Natural killer cell (primary cell): ENCODE data around the gene FAM180B. TPM values are rescaled to one million over a fixed set of nuclear protein-coding genes. Genes with fewer than 3 reads are reported as not detected.
"Not testable (repeated sequence)": the region's sequence is repeated elsewhere in the genome, so short reads cannot be mapped to it uniquely, and the experiment has no call there.

ENCODE experiments used
- ATAC-seq, 3 donors: fragments of 150-1000 bp in 2 of 3; fragments of 200-7000 bp in 1 of 3; cut with Tn5 transposase; 1 replicate in 1 of 3; 2 replicates in 2 of 3; pipeline ENCODE4 v1.10.0; 2021; ENCODE audit warnings: mild to moderate bottlenecking in 2 of 3, moderate library complexity in 2 of 3
- DNase-seq, 2 donors: peaks; one replicate each; pipeline versions ENCODE4 v3.0.0 to v3.0.0-alpha.2; 2013 to 2021; ENCODE audit warnings: mixed read lengths in 1 of 2
- H3K27ac ChIP-seq: one replicate; pipeline ENCODE4 v1.5.1; 2013; ENCODE audit warnings: mild to moderate bottlenecking, low read length
- H3K27me3 ChIP-seq: one replicate; pipeline ENCODE4 v1.6.1; 2013; ENCODE audit warnings: low read length; ENCODE audit not compliant: control insufficient read depth, insufficient read depth
- H3K36me3 ChIP-seq: one replicate; pipeline ENCODE4 v1.6.1; 2013; ENCODE audit warnings: low read length; ENCODE audit not compliant: control insufficient read depth, insufficient read depth
- H3K4me1 ChIP-seq: one replicate; pipeline ENCODE4 v1.6.1; 2013; ENCODE audit warnings: low read length; ENCODE audit not compliant: control insufficient read depth, insufficient read depth
- H3K4me3 ChIP-seq: one replicate; pipeline ENCODE4 v1.5.1; 2013; ENCODE audit warnings: low read length
- H3K9me3 ChIP-seq: one replicate; pipeline ENCODE4 v1.6.1; 2013; ENCODE audit warnings: low read length; ENCODE audit not compliant: control insufficient read depth, insufficient read depth
- H3K27ac Mint-ChIP-seq, 2 donors: one replicate each; pipeline ENCODE4 v1.8.0; 2022; ENCODE audit warnings: mild to moderate bottlenecking in 2 of 2, mixed read lengths in 2 of 2, moderate library complexity in 1 of 2
- H3K27me3 Mint-ChIP-seq, 2 donors: one replicate each; pipeline ENCODE4 v1.8.0; 2022; ENCODE audit warnings: low read depth in 2 of 2, mixed read lengths in 2 of 2
- H3K36me3 Mint-ChIP-seq: one replicate; pipeline ENCODE4 v1.8.0; 2022; ENCODE audit warnings: mixed read lengths
- H3K4me1 Mint-ChIP-seq, 2 donors: one replicate each; pipeline ENCODE4 v1.8.0; 2022; ENCODE audit warnings: mixed read lengths in 2 of 2
- H3K4me3 Mint-ChIP-seq: one replicate; pipeline ENCODE4 v1.8.0; 2022; ENCODE audit warnings: mild to moderate bottlenecking, moderate library complexity, mixed read lengths
- H3K9me3 Mint-ChIP-seq, 2 donors: one replicate each; pipeline ENCODE4 v1.8.0; 2022; ENCODE audit warnings: mixed read lengths in 2 of 2
- WGBS: methylation state at CpG from one replicate; pipeline ENCODE4 v1.1.7; 2013; ENCODE audit warnings: missing lambda C conversion rate; ENCODE audit not compliant: insufficient coverage; 5-methylcytosine and 5-hydroxymethylcytosine counted together
- intact Hi-C: fragments of 100-400 bp; cut with micrococcal nuclease; formaldehyde crosslinking; loops from one replicate; pipeline ENCODE4 v1.14.2; 2022
- total RNA-seq, 4 donors: library from RNA; stranded (reverse); fragments of 120-200 nt in 1 of 4; gene quantifications; one replicate each; pipeline versions ENCODE4 v1.2.3 to v1.2.4, GENCODE V29; 2013 to 2022
- TF ChIP-seq, protein P1 (sequence below): fragments of 200-600 bp; IDR thresholded peaks from one replicate; pipeline ENCODE4 v1.8.0; 2022; ENCODE audit warnings: antibody characterized with exemption

FAM180B gene
- total RNA-seq, 3 donors from 2014 or later (not counting 1 experiment from before 2014, with no cell fraction given): 0.25 TPM; not detected in 2

DNA sequence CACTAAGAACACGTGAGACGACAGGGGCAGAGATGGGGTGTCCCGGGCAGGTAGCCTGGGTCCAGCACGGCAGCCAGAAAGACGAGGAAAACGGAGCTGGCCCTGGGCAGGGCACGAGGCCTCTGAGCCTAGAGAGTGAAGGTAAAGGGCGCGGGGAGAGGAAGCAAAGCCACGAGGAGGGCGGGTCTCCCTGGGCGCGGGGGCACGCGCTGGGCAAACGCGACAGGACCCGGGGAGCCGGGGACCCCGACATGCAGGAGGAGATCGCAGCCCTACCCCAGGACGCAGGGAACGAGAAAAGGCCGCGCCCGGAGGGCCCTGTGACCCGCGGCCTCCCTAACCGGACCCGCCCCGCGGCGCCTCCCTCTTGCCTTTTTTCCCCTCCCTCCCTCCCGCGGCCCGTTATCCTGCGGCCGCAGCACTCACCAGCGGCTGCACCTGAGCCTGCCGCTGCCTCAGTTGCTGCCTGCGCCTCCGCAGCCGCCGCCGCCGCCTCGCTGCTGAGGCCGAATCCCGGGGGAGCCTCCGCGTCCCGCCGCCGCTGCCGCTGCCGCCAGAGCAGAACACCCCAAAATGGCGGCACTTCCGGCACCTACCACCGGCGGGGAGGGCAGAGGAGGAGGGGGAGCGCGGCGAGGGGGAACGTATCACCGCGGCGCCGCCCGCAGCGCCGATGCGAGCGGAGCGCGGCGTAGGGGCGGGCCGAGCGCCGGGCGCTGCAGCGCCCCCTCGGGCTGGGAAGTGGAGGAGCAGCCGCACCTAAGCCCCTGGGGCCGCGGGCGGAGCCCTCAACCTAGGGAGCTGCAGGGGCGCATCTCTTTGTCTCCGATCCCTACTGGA, 33.7 kb upstream of the FAM180B start, which contains the start of gene CELF1:
Gene CELF1, minus strand, starts transcription at position 567 of the 840 bp plus-strand sequence. CDS start 53,609 bp downstream, outside the sequence.
- H3K4me3 Mint-ChIP-seq: peak within 1 kb of the TSS; percentile 97
- ATAC-seq: peak; percentile 94 to 99 (median 95)
- peak; percentile 89 to 97 for DNase-seq
- no peaks in the 10 kb centered on the region for H3K9me3 Mint-ChIP-seq
- under 1% methylated on average over 89 of the region's 89 CpGs for WGBS
- Histone ChIP-seq H3K9me3 (no peaks in the 10 kb centered on the region), H3K4me1 (peaks cover 26% of the 10 kb centered on the region), H3K27me3 (no peaks in the 10 kb centered on the region), H3K27ac (peak within 1 kb of the TSS; percentile 81), H3K36me3 (no peaks in the 10 kb centered on the region), H3K4me3 (peak within 1 kb of the TSS; percentile 92)
- H3K36me3 Mint-ChIP-seq: no peaks in the 10 kb centered on the region
- TF ChIP-seq, protein P1, sequence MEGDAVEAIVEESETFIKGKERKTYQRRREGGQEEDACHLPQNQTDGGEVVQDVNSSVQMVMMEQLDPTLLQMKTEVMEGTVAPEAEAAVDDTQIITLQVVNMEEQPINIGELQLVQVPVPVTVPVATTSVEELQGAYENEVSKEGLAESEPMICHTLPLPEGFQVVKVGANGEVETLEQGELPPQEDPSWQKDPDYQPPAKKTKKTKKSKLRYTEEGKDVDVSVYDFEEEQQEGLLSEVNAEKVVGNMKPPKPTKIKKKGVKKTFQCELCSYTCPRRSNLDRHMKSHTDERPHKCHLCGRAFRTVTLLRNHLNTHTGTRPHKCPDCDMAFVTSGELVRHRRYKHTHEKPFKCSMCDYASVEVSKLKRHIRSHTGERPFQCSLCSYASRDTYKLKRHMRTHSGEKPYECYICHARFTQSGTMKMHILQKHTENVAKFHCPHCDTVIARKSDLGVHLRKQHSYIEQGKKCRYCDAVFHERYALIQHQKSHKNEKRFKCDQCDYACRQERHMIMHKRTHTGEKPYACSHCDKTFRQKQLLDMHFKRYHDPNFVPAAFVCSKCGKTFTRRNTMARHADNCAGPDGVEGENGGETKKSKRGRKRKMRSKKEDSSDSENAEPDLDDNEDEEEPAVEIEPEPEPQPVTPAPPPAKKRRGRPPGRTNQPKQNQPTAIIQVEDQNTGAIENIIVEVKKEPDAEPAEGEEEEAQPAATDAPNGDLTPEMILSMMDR: peak; percentile 87
- H3K27ac Mint-ChIP-seq: peak within 1 kb of the TSS; percentile 91 to 97
- peaks cover 34 to 42% of the 10 kb centered on the region in 2 donors for H3K4me1 Mint-ChIP-seq
- intact Hi-C loops: loop anchor here (5.0 kb wide), 1 partner anchor 35 kb away; no protein-coding TSS in a partner anchor
- no peaks in the 10 kb centered on the region for H3K27me3 Mint-ChIP-seq

DNA sequence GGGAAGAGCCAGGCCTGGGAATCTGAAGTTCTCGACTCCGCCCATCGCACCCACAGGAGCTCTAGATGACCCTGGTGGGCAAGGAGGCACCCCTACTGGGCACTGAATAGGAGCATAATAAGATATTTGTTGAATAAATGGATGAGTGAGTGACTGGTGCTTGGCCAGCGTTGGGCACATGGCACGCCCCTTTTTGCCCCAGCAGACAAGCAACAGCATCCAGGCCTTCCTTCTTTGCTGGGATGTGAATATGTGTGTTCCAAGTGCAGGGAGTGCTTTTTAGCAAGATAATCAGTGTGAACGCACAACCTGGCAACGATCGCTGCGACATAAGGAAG, 33.1 kb upstream of the FAM180B start:
- DNase-seq (no peak), ATAC-seq (peak; percentile 17 to 38 (median 24))
- Histone ChIP-seq H3K9me3 (no peaks in the 10 kb centered on the region), H3K4me3 (peak overlapping the region; percentile 37), H3K4me1 (peaks cover 26% of the 10 kb centered on the region), H3K27me3 (no peaks in the 10 kb centered on the region), H3K36me3 (no peaks in the 10 kb centered on the region), H3K27ac (peak overlapping the region; percentile 58)
- H3K27ac Mint-ChIP-seq: peak overlapping the region; percentile 91 to 97
- H3K4me3 Mint-ChIP-seq: peak overlapping the region; percentile 97
- no peaks in the 10 kb centered on the region for H3K9me3 Mint-ChIP-seq
- peaks cover 28 to 37% of the 10 kb centered on the region in 2 donors for H3K4me1 Mint-ChIP-seq
- H3K36me3 Mint-ChIP-seq: no peaks in the 10 kb centered on the region
- intact Hi-C loops: loop anchor here (5.0 kb wide), 1 partner anchor 36 kb away; no protein-coding TSS in a partner anchor
- H3K27me3 Mint-ChIP-seq: no peaks in the 10 kb centered on the region
- WGBS: 23% methylated on average over 9 of the region's 9 CpGs
- TF ChIP-seq, protein P1: no peak

DNA sequence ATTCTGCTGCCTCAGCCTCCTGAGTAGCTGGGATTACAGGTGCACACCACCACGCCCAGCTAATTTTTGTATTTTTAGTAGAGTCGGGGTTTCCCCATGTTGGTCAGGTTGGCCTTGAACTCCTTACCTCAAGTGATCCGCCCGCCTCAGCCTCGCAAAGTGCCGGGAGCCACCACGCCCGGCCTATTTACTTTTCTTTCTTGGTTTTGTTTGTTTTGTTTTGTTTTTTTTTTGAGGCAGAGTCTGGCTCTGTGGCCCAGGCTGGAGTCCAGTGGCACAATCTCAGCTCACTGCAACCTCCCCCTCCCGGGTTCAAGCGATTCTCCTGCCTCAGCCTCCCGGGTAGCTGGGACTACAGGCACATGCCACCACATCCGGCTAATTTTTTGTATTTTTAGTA, 29.5 kb upstream of the FAM180B start:
- peaks cover 11% of the 10 kb centered on the region for H3K4me1 ChIP-seq
- H3K4me3 ChIP-seq, H3K27ac ChIP-seq, H3K9me3 Mint-ChIP-seq, H3K36me3 Mint-ChIP-seq, intact Hi-C loops, H3K27me3 ChIP-seq, H3K36me3 ChIP-seq, H3K4me3 Mint-ChIP-seq, H3K27me3 Mint-ChIP-seq, H3K27ac Mint-ChIP-seq, ATAC-seq, H3K9me3 ChIP-seq, DNase-seq: not testable (repeated sequence)
- peaks cover 12 to 13% of the 10 kb centered on the region in 2 donors for H3K4me1 Mint-ChIP-seq
- WGBS: 96% methylated on average over 10 of the region's 12 CpGs

DNA sequence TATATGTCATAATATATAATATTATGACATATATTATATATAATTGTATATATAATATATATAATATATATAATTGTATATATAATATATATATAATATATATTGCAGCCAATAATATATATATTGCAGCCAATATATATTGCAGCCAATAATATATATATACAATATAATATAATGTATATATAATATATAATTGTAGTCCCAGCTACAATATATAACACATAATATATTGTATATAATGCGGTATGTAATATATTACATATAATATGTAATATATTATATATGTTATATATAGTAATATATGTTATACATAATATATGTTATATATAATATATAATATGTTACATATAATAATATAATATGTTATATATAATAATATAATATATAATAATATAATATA, 27.8 kb upstream of the FAM180B start:
- no peak overlapping the region for H3K4me3 Mint-ChIP-seq
- H3K4me1 Mint-ChIP-seq: no peaks in the 10 kb centered on the region
- TF ChIP-seq, protein P1: no peak
- H3K27me3 Mint-ChIP-seq: no peaks in the 10 kb centered on the region
- no peaks in the 10 kb centered on the region for H3K9me3 ChIP-seq
- no peak overlapping the region for H3K27ac ChIP-seq
- H3K36me3 ChIP-seq: no peaks in the 10 kb centered on the region
- no peaks in the 10 kb centered on the region for H3K9me3 Mint-ChIP-seq
- no CpG with 5 or more reads among the region's 1 CpG for WGBS
- no peak overlapping the region for H3K27ac Mint-ChIP-seq
- no peaks in the 10 kb centered on the region for H3K27me3 ChIP-seq
- no peak for ATAC-seq
- H3K4me3 ChIP-seq: no peak overlapping the region
- H3K4me1 ChIP-seq: no peaks in the 10 kb centered on the region
- intact Hi-C loops: no loop called here
- no peak for DNase-seq
- H3K36me3 Mint-ChIP-seq: no peaks in the 10 kb centered on the region
